Stimulated activated effector memory CD8-positive, alpha-beta T cell treated with anti-CD3 and anti-CD28 coated beads, Interleukin-12 subunit alpha, Interleukin-12 subunit beta, amount 100 ng/mL, for 72 hours (primary cell): ENCODE data around the gene ZBTB7A.
"Not testable (repeated sequence)": the region's sequence is repeated elsewhere in the genome, so short reads cannot be mapped to it uniquely, and the experiment has no call there.

Experiments used
- ATAC-seq: fragments of 150-1000 bp; cut with Tn5 transposase; 2 replicates; pipeline ENCODE4 v1.10.0; 2021
- DNase-seq, 2 donors: peaks; one replicate each; pipeline ENCODE4 v3.0.0; 2021 to 2022; ENCODE audit warnings: low spot score in 2 of 2
- H3K27ac Mint-ChIP-seq: one replicate; pipeline ENCODE4 v1.8.0; 2022; ENCODE audit warnings: mild to moderate bottlenecking, mixed read lengths
- H3K36me3 Mint-ChIP-seq: one replicate; pipeline ENCODE4 v1.8.0; 2022; ENCODE audit warnings: mild to moderate bottlenecking, mixed read lengths
- H3K4me1 Mint-ChIP-seq: one replicate; pipeline ENCODE4 v1.8.0; 2022; ENCODE audit warnings: mixed read lengths
- H3K4me3 Mint-ChIP-seq: one replicate; pipeline ENCODE4 v1.8.0; 2022; ENCODE audit warnings: mild to moderate bottlenecking, mixed read lengths
- H3K9me3 Mint-ChIP-seq: one replicate; pipeline ENCODE4 v1.8.0; 2022; ENCODE audit warnings: mixed read lengths

Gene ZBTB7A

DNA sequence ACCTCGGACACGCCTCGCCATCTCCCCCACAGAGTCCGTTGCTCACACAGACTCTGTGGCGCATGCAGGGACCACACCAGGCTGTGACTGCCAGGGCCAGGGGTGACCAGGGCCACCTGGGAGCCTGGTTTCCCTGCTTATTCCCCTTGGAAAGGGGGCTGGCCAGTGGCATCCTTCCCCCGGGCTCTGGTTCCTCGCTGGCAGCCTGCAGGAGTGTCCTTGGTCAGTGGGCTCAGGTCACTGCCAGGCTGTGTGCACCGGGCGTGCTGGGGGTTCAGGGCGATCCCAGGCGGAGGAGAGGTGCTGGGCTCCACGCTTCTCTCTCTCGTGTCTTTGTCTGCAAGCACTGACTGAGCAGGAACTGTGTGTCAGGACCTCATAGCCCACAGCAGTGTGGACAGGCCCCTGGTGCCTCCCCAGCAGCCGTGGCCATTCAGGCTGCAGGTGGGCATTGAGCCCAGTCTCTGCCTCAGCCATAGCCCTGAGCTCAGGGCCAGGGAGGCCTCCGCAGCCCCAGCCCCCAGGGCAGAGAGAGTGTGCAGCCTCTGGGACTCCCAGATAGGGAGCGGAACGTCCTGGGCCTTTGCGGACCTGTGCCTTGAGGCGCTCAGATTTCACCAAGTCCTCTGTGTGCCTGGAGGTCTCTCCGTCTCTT, 52.7 kb downstream of the ZBTB7A start:
- Mint-ChIP-seq H3K4me1 (peaks cover 34% of the 10 kb centered on the region), H3K9me3 (no peaks in the 10 kb centered on the region), H3K4me3 (no peak overlapping the region), H3K36me3 (peaks cover 31% of the 10 kb centered on the region), H3K27ac (no peak overlapping the region)
- ATAC-seq (no peak), DNase-seq (no peak)

DNA sequence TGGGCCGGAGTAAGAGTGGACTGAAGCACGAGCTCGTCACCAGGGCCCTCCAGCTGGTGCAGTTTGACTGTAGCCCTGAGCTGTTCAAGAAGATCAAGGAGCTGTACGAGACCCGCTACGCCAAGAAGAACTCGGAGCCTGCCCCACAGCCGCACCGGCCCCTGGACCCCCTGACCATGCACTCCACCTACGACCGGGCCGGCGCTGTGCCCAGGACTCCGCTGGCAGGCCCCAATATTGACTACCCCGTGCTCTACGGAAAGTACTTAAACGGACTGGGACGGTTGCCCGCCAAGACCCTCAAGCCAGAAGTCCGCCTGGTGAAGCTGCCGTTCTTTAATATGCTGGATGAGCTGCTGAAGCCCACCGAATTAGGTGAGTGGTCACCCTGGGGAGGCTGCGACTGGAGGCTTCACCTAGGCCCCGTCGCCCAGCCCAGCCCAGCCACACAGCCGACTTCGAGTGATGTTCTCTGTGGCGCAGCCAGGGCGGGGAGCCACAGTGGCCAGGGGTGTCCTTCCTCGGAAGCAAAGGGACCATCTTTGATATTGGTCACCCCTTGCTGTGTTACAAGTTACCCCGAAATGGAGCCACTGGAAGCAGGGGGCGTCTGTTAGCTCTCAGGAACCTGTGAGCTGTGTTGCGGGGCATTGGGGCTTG, 53.6 kb downstream of the ZBTB7A start:
- Mint-ChIP-seq H3K4me1 (peaks cover 35% of the 10 kb centered on the region), H3K4me3 (no peak overlapping the region), H3K27ac (no peak overlapping the region), H3K36me3 (peaks cover 28% of the 10 kb centered on the region), H3K9me3 (no peaks in the 10 kb centered on the region)
- ATAC-seq (no peak), DNase-seq (no peak)

DNA sequence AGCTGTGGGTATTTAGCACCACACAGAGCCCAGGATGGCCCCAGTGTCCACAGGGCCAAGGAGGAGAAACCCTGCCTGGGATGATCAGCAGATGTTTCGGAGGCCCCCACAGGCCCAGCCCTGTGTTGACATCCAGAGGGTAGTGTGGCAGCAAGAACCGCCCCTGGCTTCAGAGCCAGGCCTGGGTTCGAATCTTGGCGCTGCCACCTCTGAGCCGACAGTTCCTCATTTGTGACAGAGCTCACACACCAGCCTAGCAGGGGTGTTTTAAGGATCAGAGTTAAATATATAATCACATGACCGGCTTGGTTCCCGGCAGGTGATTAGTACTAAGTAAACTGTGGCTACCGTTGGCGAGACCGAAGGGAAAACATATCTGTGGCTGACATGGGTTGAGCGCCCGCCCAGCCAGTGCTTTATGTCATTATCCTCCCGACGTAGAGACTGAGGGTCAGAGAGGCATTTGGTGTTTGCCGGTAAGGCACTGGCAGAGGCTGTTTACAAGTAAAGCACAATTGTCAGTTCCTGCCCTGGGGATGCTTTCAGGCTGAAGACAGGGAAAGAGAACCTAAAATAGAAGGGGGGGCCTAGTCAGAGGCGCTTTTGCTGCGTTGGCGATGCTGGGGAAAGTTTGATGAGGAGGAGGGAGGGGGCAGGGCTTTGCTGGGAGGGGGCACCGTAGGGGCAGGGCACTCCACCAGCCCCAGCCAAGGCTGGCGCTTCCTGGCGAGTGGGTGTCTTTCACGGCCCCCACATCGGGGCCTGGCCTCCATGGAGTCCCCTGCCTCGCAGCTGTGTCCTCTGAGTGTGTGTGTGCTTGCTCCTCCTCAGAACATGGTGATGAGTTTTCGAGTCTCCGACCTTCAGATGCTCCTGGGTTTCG, 54.4 kb downstream of the ZBTB7A start:
- DNase-seq: no peak
- Mint-ChIP-seq H3K36me3 (peaks cover 23% of the 10 kb centered on the region), H3K4me3 (no peak overlapping the region), H3K27ac (no peak overlapping the region), H3K9me3 (no peaks in the 10 kb centered on the region), H3K4me1 (peaks cover 35% of the 10 kb centered on the region)
- no peak for ATAC-seq

DNA sequence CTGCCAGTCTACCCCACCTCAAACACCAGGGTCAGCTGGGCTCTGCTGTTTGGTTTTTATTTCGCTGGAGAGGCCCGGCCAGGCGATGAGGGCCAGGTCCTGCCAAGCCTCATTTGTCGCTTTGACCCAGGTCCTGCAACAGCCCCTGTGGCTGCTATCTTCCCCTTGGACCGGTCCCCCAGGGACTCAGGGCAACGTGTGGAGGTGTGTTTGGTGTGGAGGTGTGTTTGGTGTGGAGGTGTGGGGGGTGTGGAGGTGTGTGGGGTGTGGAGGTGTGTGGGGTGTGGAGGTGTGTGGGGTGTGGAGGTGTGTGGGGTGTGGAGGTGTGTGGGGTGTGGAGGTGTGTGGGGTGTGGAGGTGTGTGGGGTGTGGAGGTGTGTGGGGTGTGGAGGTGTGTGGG, 55.3 kb downstream of the ZBTB7A start:
- not testable (repeated sequence) for H3K4me3 Mint-ChIP-seq, DNase-seq, ATAC-seq, H3K9me3 Mint-ChIP-seq
- H3K36me3 Mint-ChIP-seq: peaks cover 21% of the 10 kb centered on the region
- peak overlapping the region; percentile 80 for H3K27ac Mint-ChIP-seq
- peaks cover 35% of the 10 kb centered on the region for H3K4me1 Mint-ChIP-seq

GRCh38 chr19:4010808-4011110, 55.9 kb downstream of the ZBTB7A start:
- Mint-ChIP-seq H3K27ac (peak overlapping the region; percentile 80), H3K9me3 (no peaks in the 10 kb centered on the region), H3K36me3 (peaks cover 14% of the 10 kb centered on the region), H3K4me1 (peaks cover 35% of the 10 kb centered on the region), H3K4me3 (no peak overlapping the region)
- no peak for DNase-seq
- no peak for ATAC-seq

DNA sequence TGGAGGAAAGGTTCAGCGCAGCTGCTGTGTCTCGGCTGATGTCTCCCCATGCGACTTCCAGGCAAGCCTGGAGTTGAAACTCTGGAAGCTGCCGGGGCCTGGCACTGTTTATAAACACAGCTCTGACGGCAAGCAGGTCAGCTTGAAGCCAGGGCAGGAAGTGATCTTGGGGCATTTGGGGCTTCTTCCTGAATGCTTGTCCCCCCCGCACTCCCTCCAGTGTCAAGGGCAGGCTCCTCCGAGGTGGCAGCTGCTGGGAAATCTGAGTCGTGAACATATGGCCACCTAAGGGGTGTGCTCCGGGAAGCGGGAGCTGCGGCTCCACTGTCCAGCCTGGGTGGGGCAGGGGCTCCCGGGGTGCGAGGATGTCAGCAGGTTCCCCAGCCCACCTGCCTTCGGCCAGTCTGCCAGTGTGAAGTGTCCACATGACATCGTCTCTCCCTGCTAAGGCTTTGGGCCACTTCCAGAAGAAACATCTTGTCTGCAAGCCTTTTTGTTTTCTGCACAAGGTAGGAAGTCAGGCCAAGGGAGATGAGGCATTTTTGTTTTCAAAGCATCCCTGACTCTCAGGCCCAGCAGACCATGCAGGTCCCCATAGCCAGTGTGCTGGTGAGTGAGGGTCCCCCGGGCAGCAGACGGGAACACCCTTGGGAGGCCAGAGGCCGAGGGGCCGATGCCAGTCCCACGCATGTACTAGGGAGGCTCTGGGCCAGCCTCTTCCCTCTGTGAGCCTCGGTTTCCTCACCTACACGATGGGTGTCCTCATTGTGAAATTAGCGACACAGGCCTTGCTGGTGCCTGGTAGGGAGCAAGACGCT, 56.5 kb downstream of the ZBTB7A start:
- Mint-ChIP-seq H3K27ac (peak overlapping the region; percentile 80), H3K4me1 (peaks cover 35% of the 10 kb centered on the region), H3K9me3 (no peaks in the 10 kb centered on the region), H3K36me3 (peaks cover 14% of the 10 kb centered on the region), H3K4me3 (peak overlapping the region; percentile 78)
- DNase-seq (no peak), ATAC-seq (no peak)

- Mint-ChIP-seq H3K27ac (peak overlapping the region; percentile 83), H3K36me3 (peaks cover 10% of the 10 kb centered on the region), H3K4me3 (peak overlapping the region; percentile 78), H3K4me1 (peaks cover 32% of the 10 kb centered on the region), H3K9me3 (no peaks in the 10 kb centered on the region)
- no peak for ATAC-seq
- peak in 1 of 2 donors; percentile 63 for DNase-seq
Observed at GRCh38 chr19:4007836-4008539, 58.7 kb downstream of the ZBTB7A start.

- Mint-ChIP-seq H3K4me3 (peak within 1 kb of the TSS; percentile 78), H3K27ac (peak within 1 kb of the TSS; percentile 83), H3K9me3 (no peaks in the 10 kb centered on the region), H3K36me3 (peaks cover 6% of the 10 kb centered on the region), H3K4me1 (peaks cover 24% of the 10 kb centered on the region)
- DNase-seq: peak; percentile 90 to 95
- ATAC-seq: peak; percentile 94
Observed at GRCh38 chr19:4007021-4007835, 59.5 kb downstream of the ZBTB7A start, which contains the start of gene PIAS4. TSS of gene PIAS4 (plus strand) at chr19:4007736. CDS start at chr19:4007761, 25 bp downstream.

- peaks cover 17% of the 10 kb centered on the region for H3K4me1 Mint-ChIP-seq
- H3K9me3 Mint-ChIP-seq, ATAC-seq, H3K36me3 Mint-ChIP-seq, H3K27ac Mint-ChIP-seq, DNase-seq: not testable (repeated sequence)
- H3K4me3 Mint-ChIP-seq: peak overlapping the region; percentile 78
Observed at GRCh38 chr19:4005436-4005835, 61.3 kb downstream of the ZBTB7A start.

- not testable (repeated sequence) for DNase-seq, H3K9me3 Mint-ChIP-seq, H3K27ac Mint-ChIP-seq, H3K4me1 Mint-ChIP-seq, ATAC-seq, H3K36me3 Mint-ChIP-seq, H3K4me3 Mint-ChIP-seq
Observed at GRCh38 chr19:4000798-4001197, 65.9 kb downstream of the ZBTB7A start.

DNA sequence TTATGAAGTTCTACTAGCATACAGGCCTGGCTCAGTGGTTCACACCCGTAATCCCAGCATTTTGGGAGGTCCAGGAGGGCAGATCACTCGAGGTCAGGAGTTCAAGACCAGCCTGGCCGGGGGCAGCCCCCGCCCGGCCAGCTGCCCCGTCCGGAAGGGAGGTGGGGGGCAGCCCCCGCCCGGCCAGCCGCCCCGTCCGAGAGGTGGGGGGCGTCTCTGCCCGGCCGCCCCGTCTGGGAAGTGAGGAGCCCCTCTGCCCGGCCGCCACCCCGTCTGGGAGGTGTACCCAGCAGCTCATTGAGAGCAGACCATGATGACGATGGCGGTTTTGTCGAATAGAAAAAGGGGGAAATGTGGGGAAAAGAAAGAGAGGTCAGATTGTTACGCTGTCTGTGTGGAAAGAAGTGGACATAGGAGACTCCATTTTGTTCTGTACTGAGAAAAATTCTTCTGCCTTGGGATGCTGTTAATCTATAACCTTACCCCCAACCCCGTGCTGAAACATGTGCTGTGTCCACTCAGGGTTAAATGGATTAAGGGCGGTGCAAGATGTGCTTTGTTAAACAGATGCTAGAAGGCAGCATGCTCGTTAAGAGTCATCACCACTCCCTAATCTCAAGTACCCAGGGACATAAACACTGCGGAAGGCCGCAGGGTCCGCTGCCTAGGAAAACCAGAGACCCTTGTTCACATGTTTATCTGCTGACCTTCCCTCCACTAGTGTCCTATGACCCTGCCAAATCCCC, 67.9 kb downstream of the ZBTB7A start:
- not testable (repeated sequence) for ATAC-seq, H3K4me1 Mint-ChIP-seq, H3K27ac Mint-ChIP-seq, H3K4me3 Mint-ChIP-seq, H3K9me3 Mint-ChIP-seq, H3K36me3 Mint-ChIP-seq, DNase-seq

GRCh38 chr19:3995607-3996006, 71.1 kb downstream of the ZBTB7A start:
- H3K36me3 Mint-ChIP-seq: no peaks in the 10 kb centered on the region
- ATAC-seq: no peak

More at GRCh38 chr19:3995607-3996006, 71.1 kb downstream of the ZBTB7A start:
- no peak for DNase-seq
- H3K9me3 Mint-ChIP-seq: peaks cover 3% of the 10 kb centered on the region
- H3K4me3 Mint-ChIP-seq: no peak overlapping the region
- peaks cover 5% of the 10 kb centered on the region for H3K4me1 Mint-ChIP-seq
- H3K27ac Mint-ChIP-seq: no peak overlapping the region
